Activated CD4-positive, alpha-beta T cell treated with anti-CD3 and anti-CD28 coated beads, Interleukin-2, amount 50 U/mL, for 4 hours (primary cell): ENCODE results near the gene IMP3.

Source experiments
- DNase-seq, 2 experiments: peaks; one replicate each; pipeline ENCODE4 v3.0.0-alpha.2; 2020

IMP3 gene

GRCh38 chr15:75616766-75617165 is 23.3 kb downstream of the IMP3 start:
- no peak for DNase-seq

GRCh38 chr15:75606711-75607699 is 33.0 kb downstream of the IMP3 start:
- no peak for DNase-seq

GRCh38 chr15:75606026-75606425 is 34.0 kb downstream of the IMP3 start:
- DNase-seq: no peak

GRCh38 chr15:75599401-75599800 is 40.6 kb downstream of the IMP3 start:
- no peak for DNase-seq

GRCh38 chr15:75598361-75598760 is 41.7 kb downstream of the IMP3 start:
- no peak for DNase-seq

DNA sequence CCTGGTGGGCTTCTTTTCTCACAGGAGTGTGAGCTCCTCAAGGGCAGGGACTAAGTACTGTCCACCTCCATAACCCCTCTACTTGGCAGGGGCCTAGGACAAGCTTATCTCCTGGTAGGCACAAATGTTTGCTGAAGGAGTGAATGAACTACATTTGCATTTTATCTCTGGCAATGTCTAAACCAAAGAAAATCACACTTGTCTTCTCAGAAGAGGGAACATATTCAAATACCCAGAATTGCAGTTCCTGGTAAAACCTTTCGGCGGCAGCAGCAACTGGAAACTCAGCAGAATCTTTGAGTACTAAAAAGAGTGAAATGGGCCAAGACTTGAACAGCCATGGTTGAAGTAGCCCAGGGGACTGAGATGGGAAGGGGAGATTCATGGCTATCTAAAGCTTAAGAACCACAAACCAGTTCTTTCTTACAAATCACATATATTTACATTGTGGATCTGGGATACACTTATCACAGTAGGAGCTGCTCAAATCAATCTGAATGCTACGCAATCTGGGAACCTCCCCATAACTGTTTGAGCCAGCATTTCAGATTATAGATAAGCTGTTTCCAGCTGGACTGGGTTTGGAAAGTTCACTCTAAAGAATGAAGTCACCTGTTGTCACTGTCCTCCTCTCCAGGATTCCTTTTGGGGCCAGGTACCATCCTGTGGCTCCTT is 42.2 kb downstream of the IMP3 start:
- peak; percentile 27 to 39 for DNase-seq

GRCh38 chr15:75596703-75597345 is 43.2 kb downstream of the IMP3 start:
- no peak for DNase-seq

GRCh38 chr15:75594276-75594675 is 45.7 kb downstream of the IMP3 start:
- DNase-seq: no peak

DNA sequence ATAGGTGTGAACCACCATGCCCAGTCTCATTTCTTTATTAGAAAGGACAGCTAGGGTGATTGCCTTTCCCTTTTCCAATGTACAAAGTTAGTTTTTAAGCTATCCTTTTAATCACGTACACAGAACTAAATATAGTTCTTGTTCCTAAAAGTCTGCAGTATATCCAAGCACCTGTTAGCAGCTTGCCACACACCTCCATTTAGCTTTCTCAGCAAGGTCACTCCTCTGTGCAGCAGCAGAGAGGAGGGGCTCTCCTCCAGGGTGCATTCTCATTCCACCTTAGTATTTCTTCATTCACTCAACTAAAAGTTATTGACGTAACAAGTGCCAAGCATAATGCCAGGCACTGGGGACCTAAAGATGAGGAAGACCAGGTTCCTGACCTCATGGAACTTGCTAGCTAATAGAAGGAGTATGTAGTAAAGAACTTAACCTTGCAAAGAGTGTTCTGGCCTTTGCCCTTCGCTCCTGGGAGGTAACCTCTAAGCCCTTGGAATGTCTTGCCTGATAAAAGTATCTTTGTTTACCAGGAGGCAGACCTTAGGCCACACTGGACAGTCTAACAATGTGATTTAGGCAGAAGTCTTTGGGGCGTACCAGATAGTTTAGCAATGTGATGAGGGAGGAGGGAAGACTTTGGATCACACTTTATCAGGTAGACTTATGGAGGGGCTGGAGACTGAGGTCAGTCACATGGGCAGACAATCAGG is 48.2 kb downstream of the IMP3 start:
- no peak for DNase-seq

GRCh38 chr15:75590239-75590638 is 49.8 kb downstream of the IMP3 start:
- DNase-seq: no peak
